ENCODE measurements around the gene TMEM170B. TPM values are rescaled to one million over a fixed set of nuclear protein-coding genes. Genes with fewer than 3 reads are reported as not detected.
A peak's percentile ranks its signal among the peaks of the same experiment; 100 is the strongest.

The TMEM170B gene
- polyA plus RNA-seq, 3 donors: 11.7 to 33.4 (median 19.7) TPM

- Histone ChIP-seq H3K36me3 (replicated peaks in 1 of 2; ENCODE audit: control insufficient read depth in 1 of 2, insufficient read depth in 2 of 2, low read length in 2 of 2) (peaks cover 23 to 33% of the 10 kb centered on the region in 2 donors), H3K9me3 (replicated peaks in 1 of 2; ENCODE audit: control insufficient read depth in 1 of 2, insufficient read depth in 1 of 2, low read length in 2 of 2) (no peaks in the 10 kb centered on the region), H3K4me2 (replicated peaks; ENCODE audit: extremely low read depth, low read length, poor library complexity, severe bottlenecking) (peak overlapping the region; percentile 34), H3K4me1 (ENCODE audit: control insufficient read depth in 1 of 2, insufficient read depth in 2 of 2, low read length in 2 of 2) (peaks cover 33 to 62% of the 10 kb centered on the region in 2 donors), H3K27ac (ENCODE audit: low read depth in 1 of 2, low read length in 2 of 2) (peak overlapping the region; percentile 41 to 68), H3K27me3 (ENCODE audit: control insufficient read depth in 2 of 2, insufficient read depth in 2 of 2, low read length in 2 of 2) (no peaks in the 10 kb centered on the region), H2AFZ (ENCODE audit: insufficient read depth, low read depth, low read length, poor library complexity, severe bottlenecking) (no peak overlapping the region), H3K79me2 (ENCODE audit: insufficient read depth, low read length) (peaks cover 100% of the 10 kb centered on the region), H3K9ac (ENCODE audit: insufficient read depth, low read length, poor library complexity, severe bottlenecking) (no peak overlapping the region), H3K4me3 (replicated peaks in 1 of 3; ENCODE audit: low read depth in 2 of 3, low read length in 3 of 3) (peak overlapping the region in 1 of 3 experiments; percentile 12), H4K20me1 (ENCODE audit: insufficient read depth, low read length) (peaks cover 100% of the 10 kb centered on the region)
- Mint-ChIP-seq H3K9me3 (peaks cover 0 to 3% (median 0%) of the 10 kb centered on the region in 7 donors), H3K27ac (peak overlapping the region; percentile 60 to 88 (median 77)), H3K27me3 (ENCODE audit: low read depth in 3 of 3) (peaks cover 0 to 1% (median 0%) of the 10 kb centered on the region in 3 donors), H3K4me1 (peaks cover 68% of the 10 kb centered on the region), H3K4me3 (no peak overlapping the region), H3K36me3 (peaks cover 32 to 36% of the 10 kb centered on the region in 2 donors)
- WGBS (ENCODE audit: insufficient coverage): no CpG with 5 or more reads among the region's 3 CpGs
- intact Hi-C loops (cut with micrococcal nuclease): no loop called here
- no peak for DNase-seq
- TF ChIP-seq CTCF (IDR thresholded peaks at IDR 0.05): no peak
Observed at GRCh38 chr6:11563793-11564192, 26.2 kb downstream of the TMEM170B start.

DNA sequence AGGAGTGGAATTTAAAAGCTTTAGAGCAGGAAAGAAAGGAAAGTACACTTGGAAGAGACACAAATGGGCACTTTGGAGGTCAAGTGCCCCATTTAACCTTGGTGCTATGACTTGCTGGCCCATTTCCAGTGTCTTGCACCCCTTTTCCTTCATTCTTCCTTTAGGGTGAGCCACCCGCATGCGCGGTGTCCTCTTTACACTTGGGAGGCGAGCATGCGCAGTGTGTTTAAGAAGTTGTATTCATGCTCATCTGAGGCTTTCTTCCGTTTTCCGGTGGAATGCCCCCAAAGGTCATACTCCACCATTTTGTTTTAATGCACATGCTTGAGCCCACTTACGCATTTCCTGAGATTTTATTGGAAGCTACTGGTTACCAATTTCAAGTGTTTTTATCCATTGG, 29.1 kb downstream of the TMEM170B start:
- Mint-ChIP-seq H3K27ac (peak overlapping the region in 6 of 7 donors; percentile 18 to 80 (median 34)), H3K36me3 (peaks cover 51 to 59% of the 10 kb centered on the region in 2 donors)
- intact Hi-C loops (cut with micrococcal nuclease): no loop called here

More for the DNA sequence above, 29.1 kb downstream of the TMEM170B start:
- Histone ChIP-seq H3K79me2 (ENCODE audit: insufficient read depth, low read length) (peaks cover 100% of the 10 kb centered on the region), H3K9ac (ENCODE audit: insufficient read depth, low read length, poor library complexity, severe bottlenecking) (no peak overlapping the region), H3K9me3 (replicated peaks in 1 of 2; ENCODE audit: control insufficient read depth in 1 of 2, insufficient read depth in 1 of 2, low read length in 2 of 2) (no peaks in the 10 kb centered on the region), H3K36me3 (replicated peaks in 1 of 2; ENCODE audit: control insufficient read depth in 1 of 2, insufficient read depth in 2 of 2, low read length in 2 of 2) (peaks cover 39 to 55% of the 10 kb centered on the region in 2 donors), H4K20me1 (ENCODE audit: insufficient read depth, low read length) (peaks cover 99% of the 10 kb centered on the region), H3K4me3 (replicated peaks in 1 of 3; ENCODE audit: low read depth in 2 of 3, low read length in 3 of 3) (no peak overlapping the region), H3K27me3 (ENCODE audit: control insufficient read depth in 2 of 2, insufficient read depth in 2 of 2, low read length in 2 of 2) (no peaks in the 10 kb centered on the region), H3K4me2 (replicated peaks; ENCODE audit: extremely low read depth, low read length, poor library complexity, severe bottlenecking) (no peak overlapping the region), H2AFZ (ENCODE audit: insufficient read depth, low read depth, low read length, poor library complexity, severe bottlenecking) (no peak overlapping the region), H3K27ac (ENCODE audit: low read depth in 1 of 2, low read length in 2 of 2) (peak overlapping the region in 1 of 2 donors; percentile 64), H3K4me1 (ENCODE audit: control insufficient read depth in 1 of 2, insufficient read depth in 2 of 2, low read length in 2 of 2) (peaks cover 30 to 48% of the 10 kb centered on the region in 2 donors)
- no peak for DNase-seq
- Mint-ChIP-seq H3K4me1 (peaks cover 65% of the 10 kb centered on the region), H3K9me3 (peaks cover 0 to 3% (median 0%) of the 10 kb centered on the region in 7 donors), H3K4me3 (no peak overlapping the region), H3K27me3 (ENCODE audit: low read depth in 3 of 3) (peaks cover 0 to 1% (median 0%) of the 10 kb centered on the region in 3 donors)
- TF ChIP-seq CTCF (IDR thresholded peaks at IDR 0.05): no peak
- 100% methylated on average over 3 of the region's 8 CpGs for WGBS (ENCODE audit: insufficient coverage)
